ENCODE results near the gene RNF144B.
A peak's percentile ranks its signal among the peaks of the same experiment; 100 is the strongest.
"Not testable (repeated sequence)": the region's sequence is repeated elsewhere in the genome, so short reads cannot be mapped to it uniquely, and the experiment has no call there.

Gene RNF144B

GRCh38 chr6:18380158-18380836, 6.9 kb upstream of the RNF144B start:
- DNase-seq: no peak

GRCh38 chr6:18380851-18381250, 6.3 kb upstream of the RNF144B start:
- DNase-seq: no peak

DNA sequence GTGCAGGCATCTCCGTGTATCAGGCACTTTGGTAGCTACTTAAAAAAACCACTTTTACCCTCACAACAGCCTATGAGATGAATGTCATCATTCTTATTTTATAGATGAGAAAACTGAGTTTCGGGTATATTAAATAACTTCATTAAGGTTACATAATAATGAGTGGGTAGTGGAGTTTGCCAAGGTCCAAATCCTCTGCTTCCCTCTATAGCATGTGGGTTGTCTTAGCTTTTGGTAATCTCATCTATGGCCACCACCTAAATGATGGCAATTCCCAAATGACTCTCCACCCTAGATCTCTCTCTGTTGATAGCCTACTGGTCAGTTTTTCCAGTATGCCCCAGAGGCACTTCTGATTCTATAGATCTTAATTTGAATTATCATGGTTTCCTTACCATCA, 3.7 kb upstream of the RNF144B start:
- no peak for DNase-seq

- no peak for DNase-seq
Measured at GRCh38 chr6:18384621-18385020, 2.5 kb upstream of the RNF144B start.

GRCh38 chr6:18386298-18386976, 713 bp upstream of the RNF144B start:
- DNase-seq: no peak

- DNase-seq: peak in 1 of 2 donors; percentile 28
Measured at GRCh38 chr6:18388271-18388670, 1.1 kb downstream of the RNF144B start.

GRCh38 chr6:18388942-18389341, 1.8 kb downstream of the RNF144B start:
- no peak for DNase-seq

- peak in 1 of 2 donors; percentile 4 for DNase-seq
Measured at GRCh38 chr6:18389479-18389878, 2.3 kb downstream of the RNF144B start.

DNA sequence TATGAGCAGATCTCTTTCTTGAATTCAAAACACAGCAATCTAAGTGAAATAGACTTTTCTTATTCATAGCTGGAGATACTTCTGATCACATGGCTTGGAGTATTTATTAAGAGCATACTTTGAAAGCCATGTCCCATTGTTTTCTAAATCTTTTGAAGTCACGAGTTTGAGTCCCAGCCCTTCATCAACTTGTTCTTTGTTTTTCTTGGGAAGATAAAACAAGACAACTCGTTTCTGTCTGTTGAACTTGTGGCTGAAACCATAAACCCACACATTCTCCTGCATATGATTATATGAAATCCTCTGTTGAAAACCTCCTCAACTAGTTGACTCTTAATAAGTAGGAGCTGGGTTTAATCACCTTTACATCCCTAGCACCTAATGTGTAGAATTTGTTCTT, 3.3 kb downstream of the RNF144B start:
- no peak for DNase-seq

GRCh38 chr6:18391023-18391422, 3.9 kb downstream of the RNF144B start:
- no peak for DNase-seq

DNA sequence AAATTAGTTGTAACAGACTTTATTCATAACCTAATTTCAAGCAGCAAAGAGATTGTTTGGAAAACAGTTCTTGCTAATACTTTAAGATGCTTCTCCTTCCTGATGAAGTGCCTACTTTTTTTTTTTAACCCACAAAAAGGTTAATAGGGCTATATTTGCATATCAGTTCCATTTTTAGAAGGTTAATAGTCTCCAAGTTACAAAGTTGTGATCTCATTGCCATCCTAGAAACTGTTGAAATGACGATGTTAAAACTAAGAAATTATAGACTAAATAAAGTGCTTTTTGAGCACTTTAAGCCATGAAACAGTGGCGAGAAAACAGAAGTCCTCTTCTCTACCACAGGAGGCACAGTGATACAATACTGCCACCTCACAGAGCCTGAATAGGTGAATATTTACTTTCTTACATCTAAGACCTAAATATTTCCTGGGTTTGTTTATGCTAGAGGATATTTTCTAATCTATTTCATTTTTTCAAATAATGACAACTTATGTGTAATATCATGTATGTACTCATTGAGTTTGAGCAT, 5.3 kb downstream of the RNF144B start:
- peak in 1 of 2 donors; percentile 0 for DNase-seq

- no peak for DNase-seq
Measured at GRCh38 chr6:18393698-18394097, 6.5 kb downstream of the RNF144B start.

DNA sequence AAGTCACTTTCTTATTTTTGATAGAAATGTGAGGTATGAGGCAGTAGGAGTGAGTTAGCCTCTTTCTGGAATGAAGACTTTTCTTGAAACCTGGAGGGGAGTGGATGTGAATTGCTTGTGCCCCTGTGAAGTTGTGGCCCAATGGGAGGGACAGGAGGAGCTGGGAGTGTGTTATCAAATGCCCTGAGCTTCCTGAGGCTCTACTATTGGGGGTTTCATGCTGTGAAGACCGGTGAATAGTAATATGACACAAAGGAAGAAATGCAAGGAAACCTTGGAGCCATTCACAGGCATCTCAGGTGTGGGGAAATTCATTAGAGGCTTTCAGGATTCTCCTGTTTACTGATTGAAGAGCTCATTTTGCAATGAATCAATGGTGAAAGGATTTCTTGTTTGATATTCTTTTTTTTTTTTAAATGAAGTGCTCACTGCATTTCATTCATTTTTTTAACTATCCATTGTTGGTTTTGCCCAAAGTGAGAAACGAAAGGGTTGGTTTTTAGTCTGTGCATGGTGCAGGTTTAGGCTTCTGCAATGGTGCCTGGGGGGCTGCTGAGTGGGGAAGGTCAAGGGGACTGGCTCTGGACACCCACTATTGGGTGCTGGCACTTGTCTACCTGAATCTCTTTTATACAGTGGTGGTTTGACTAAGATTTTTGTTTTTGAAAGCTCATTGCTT, 8.2 kb downstream of the RNF144B start:
- no peak for DNase-seq

- no peak for DNase-seq
Measured at GRCh38 chr6:18395856-18396197, 8.7 kb downstream of the RNF144B start.

- DNase-seq: no peak
Measured at GRCh38 chr6:18397701-18398100, 10.6 kb downstream of the RNF144B start.

DNA sequence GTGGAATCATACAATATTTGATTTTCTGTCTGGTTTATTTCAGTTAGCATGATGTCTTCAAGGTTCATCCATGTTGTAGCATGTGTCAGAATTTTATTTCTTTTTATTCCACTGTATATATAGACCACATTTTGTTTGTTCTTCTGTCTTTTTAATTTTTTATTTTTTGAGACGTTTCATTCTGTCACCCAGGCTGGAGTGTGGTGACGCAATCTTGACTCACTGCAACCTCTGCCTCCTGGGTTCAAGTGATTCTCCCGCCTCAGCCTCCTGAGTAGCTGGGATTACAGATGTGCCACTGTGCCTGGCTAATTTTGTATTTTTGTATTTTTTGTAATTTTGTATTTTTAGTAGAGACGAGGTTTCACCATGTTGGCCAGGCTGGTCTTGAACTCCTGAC, 11.1 kb downstream of the RNF144B start:
- not testable (repeated sequence) for DNase-seq

GRCh38 chr6:18400831-18401446, 13.8 kb downstream of the RNF144B start:
- DNase-seq: peak in 1 of 2 donors; percentile 73

DNA sequence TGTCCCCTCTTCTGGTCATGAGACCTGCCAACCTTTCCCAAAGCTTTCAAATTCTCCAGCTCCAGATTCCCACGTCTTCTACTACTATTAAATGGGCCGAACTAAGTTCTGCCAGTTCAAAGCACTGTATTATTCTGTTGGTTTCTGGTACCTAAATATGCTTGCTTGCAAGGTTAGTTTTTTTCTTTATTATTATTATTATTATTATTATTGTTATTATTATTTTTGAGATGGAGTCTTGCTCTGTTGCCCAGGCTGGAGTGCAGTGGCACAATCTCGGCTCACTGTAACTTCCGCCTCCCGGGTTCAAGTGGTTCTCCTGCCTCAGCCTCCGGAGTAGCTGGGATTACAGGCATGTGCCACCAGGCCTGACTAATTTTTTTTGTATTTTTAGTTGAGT, 17.8 kb downstream of the RNF144B start:
- not testable (repeated sequence) for DNase-seq

DNA sequence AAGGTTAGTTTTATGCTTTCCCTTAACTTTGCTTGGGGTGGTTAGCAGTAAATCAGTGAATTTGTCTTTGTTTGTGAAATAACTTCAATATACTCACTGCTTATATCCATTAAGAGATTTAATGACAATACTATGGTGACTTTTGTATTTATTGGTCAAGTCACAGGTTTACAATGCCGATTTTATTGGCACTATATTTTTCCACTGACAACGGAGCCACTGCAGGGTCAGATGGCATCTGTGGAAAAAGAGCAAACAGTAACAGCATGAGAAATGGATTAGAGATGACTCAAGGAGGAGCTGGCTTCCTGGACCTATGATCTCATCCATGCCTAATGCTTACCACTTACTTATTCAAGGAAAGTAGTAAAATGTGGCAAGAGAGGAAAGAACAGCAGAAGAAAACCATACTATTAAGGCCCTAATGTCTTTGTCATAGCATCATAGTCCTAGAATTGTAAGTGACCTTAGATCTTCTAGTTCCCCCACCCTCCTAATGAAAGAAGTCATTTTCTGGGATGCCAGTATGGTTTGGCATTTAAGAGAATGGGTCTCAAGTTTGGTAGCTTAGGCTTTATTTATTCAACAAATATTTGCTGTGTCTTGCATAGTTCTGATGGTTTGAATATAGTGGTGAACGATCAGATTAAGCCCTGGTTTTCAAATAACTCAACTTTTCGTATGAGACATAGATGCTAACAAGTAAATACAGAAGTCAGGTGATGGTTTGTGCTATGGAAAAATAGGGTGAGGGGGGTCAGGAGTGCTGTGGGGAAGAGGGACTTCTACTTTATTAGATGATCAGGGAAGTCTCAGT, 18.5 kb downstream of the RNF144B start:
- no peak for DNase-seq

DNA sequence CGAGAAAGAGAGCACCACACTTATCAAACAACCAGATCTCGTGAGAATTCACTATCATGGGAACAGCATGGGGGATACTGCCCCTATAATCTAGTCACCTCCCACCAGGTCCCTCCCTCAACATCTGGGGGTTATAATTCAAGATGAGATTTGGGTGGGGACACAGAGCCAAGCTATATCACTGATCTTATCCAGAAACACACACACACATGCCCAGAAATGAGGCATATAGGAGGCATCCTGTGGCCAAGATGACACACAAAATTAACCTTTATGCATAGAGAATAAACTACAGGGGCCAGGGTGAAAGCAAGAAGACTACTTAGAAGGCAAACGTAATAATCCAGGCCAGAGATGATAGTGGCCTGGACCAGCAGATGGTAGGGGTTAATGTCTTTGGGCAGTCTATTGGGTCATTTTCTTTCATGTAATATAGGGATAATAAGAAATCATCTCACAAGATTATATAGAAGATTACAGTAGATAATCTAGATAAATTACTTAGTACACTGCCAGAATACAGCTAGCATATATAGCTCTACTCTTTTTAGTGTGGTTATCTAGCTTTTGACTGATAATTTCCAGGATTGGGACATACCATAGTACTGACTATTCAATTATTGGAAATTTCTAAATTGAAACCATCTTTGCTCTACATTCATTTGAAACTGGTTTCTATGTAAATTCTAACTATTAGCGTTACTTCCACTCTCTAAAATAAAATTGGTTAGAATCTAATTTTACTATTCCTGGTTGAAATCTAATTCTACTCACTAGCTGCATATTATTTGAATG, 20.0 kb downstream of the RNF144B start:
- no peak for DNase-seq

- DNase-seq: not testable (repeated sequence)
Measured at GRCh38 chr6:18409602-18410001, 22.5 kb downstream of the RNF144B start.

DNA sequence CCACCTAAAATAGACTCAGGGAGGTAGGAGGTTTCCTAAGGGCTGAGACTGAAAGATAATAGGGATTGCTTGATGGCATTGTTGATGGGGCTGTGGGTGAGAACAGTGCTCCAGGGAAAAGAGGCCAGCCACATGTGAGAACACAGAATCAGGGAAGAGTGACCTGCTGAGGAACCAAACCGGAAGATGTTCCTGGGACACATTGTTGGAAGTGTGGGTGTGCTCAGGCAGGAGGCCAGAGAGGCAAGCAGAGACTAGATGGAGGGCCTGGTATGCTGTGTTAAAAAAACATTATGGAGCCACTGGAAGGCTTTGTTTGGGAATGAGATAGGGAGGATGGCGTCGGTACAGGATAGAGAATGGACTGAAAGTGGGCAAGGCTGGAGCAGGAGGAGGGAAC, 23.3 kb downstream of the RNF144B start:
- DNase-seq: no peak
